Natural killer cell (primary cell): ENCODE measurements around the gene MYLK4. TPM values are rescaled to one million over a fixed set of nuclear protein-coding genes. Genes with fewer than 3 reads are reported as not detected.

Experiments used
- ATAC-seq, 3 donors: fragments of 150-1000 bp in 2 of 3; fragments of 200-7000 bp in 1 of 3; cut with Tn5 transposase; 1 replicate in 1 of 3; 2 replicates in 2 of 3; pipeline ENCODE4 v1.10.0; 2021; ENCODE audit warnings: mild to moderate bottlenecking in 2 of 3, moderate library complexity in 2 of 3
- DNase-seq, 2 donors: peaks; one replicate each; pipeline versions ENCODE4 v3.0.0 to v3.0.0-alpha.2; 2013 to 2021; ENCODE audit warnings: mixed read lengths in 1 of 2
- H3K27ac ChIP-seq: one replicate; pipeline ENCODE4 v1.5.1; 2013; ENCODE audit warnings: mild to moderate bottlenecking, low read length
- H3K27me3 ChIP-seq: one replicate; pipeline ENCODE4 v1.6.1; 2013; ENCODE audit warnings: low read length; ENCODE audit not compliant: control insufficient read depth, insufficient read depth
- H3K36me3 ChIP-seq: one replicate; pipeline ENCODE4 v1.6.1; 2013; ENCODE audit warnings: low read length; ENCODE audit not compliant: control insufficient read depth, insufficient read depth
- H3K4me1 ChIP-seq: one replicate; pipeline ENCODE4 v1.6.1; 2013; ENCODE audit warnings: low read length; ENCODE audit not compliant: control insufficient read depth, insufficient read depth
- H3K4me3 ChIP-seq: one replicate; pipeline ENCODE4 v1.5.1; 2013; ENCODE audit warnings: low read length
- H3K9me3 ChIP-seq: one replicate; pipeline ENCODE4 v1.6.1; 2013; ENCODE audit warnings: low read length; ENCODE audit not compliant: control insufficient read depth, insufficient read depth
- H3K27ac Mint-ChIP-seq, 2 donors: one replicate each; pipeline ENCODE4 v1.8.0; 2022; ENCODE audit warnings: mild to moderate bottlenecking in 2 of 2, mixed read lengths in 2 of 2, moderate library complexity in 1 of 2
- H3K27me3 Mint-ChIP-seq, 2 donors: one replicate each; pipeline ENCODE4 v1.8.0; 2022; ENCODE audit warnings: low read depth in 2 of 2, mixed read lengths in 2 of 2
- H3K36me3 Mint-ChIP-seq: one replicate; pipeline ENCODE4 v1.8.0; 2022; ENCODE audit warnings: mixed read lengths
- H3K4me1 Mint-ChIP-seq, 2 donors: one replicate each; pipeline ENCODE4 v1.8.0; 2022; ENCODE audit warnings: mixed read lengths in 2 of 2
- H3K4me3 Mint-ChIP-seq: one replicate; pipeline ENCODE4 v1.8.0; 2022; ENCODE audit warnings: mild to moderate bottlenecking, moderate library complexity, mixed read lengths
- H3K9me3 Mint-ChIP-seq, 2 donors: one replicate each; pipeline ENCODE4 v1.8.0; 2022; ENCODE audit warnings: mixed read lengths in 2 of 2
- WGBS: methylation state at CpG from one replicate; pipeline ENCODE4 v1.1.7; 2013; ENCODE audit warnings: missing lambda C conversion rate; ENCODE audit not compliant: insufficient coverage; 5-methylcytosine and 5-hydroxymethylcytosine counted together
- intact Hi-C: fragments of 100-400 bp; cut with micrococcal nuclease; formaldehyde crosslinking; loops from one replicate; pipeline ENCODE4 v1.14.2; 2022
- total RNA-seq, 4 donors: library from RNA; stranded (reverse); fragments of 120-200 nt in 1 of 4; gene quantifications; one replicate each; pipeline versions ENCODE4 v1.2.3 to v1.2.4, GENCODE V29; 2013 to 2022
- TF ChIP-seq, protein P1 (sequence below): fragments of 200-600 bp; IDR thresholded peaks from one replicate; pipeline ENCODE4 v1.8.0; 2022; ENCODE audit warnings: antibody characterized with exemption

The MYLK4 gene
- total RNA-seq, 3 donors from 2014 or later (not counting 1 experiment from before 2014, with no cell fraction given), result 0.45 to 1.1 (median 0.88) TPM

DNA sequence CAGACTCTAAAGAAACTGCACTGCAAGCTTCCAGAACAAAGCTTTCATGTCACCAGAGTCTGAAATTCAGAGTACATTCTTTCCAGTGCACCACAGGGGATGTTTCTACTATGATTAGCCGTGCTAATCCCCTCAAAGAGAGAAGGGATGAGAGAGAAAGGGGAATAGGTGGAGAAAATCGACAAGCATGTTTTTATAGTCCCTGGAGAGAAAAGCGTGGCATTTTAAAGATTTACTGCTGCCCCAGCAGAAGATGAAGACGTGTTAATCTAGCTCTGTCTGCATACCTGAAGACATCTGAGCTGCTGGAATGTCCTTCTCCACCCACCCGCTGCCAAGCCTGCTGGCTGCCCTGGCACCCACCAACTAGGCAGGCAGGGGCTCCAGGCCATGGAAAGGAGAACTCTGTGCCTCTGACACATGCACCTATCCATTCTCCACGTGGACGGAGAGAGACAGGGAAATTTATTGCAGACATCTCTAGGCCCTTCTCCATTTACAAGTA is 4.1 kb downstream of the MYLK4 start:
- Mint-ChIP-seq H3K4me1 (peaks cover 7 to 9% of the 10 kb centered on the region in 2 donors), H3K36me3 (no peaks in the 10 kb centered on the region), H3K27ac (no peak overlapping the region), H3K9me3 (no peaks in the 10 kb centered on the region), H3K4me3 (no peak overlapping the region), H3K27me3 (peaks cover 10 to 29% of the 10 kb centered on the region in 2 donors)
- ATAC-seq (no peak), DNase-seq (no peak)
- Histone ChIP-seq H3K4me3 (no peak overlapping the region), H3K9me3 (no peaks in the 10 kb centered on the region), H3K27ac (no peak overlapping the region), H3K27me3 (no peaks in the 10 kb centered on the region), H3K36me3 (no peaks in the 10 kb centered on the region), H3K4me1 (no peaks in the 10 kb centered on the region)
- 88% methylated on average over 7 of the region's 7 CpGs for WGBS
- TF ChIP-seq, protein P1, sequence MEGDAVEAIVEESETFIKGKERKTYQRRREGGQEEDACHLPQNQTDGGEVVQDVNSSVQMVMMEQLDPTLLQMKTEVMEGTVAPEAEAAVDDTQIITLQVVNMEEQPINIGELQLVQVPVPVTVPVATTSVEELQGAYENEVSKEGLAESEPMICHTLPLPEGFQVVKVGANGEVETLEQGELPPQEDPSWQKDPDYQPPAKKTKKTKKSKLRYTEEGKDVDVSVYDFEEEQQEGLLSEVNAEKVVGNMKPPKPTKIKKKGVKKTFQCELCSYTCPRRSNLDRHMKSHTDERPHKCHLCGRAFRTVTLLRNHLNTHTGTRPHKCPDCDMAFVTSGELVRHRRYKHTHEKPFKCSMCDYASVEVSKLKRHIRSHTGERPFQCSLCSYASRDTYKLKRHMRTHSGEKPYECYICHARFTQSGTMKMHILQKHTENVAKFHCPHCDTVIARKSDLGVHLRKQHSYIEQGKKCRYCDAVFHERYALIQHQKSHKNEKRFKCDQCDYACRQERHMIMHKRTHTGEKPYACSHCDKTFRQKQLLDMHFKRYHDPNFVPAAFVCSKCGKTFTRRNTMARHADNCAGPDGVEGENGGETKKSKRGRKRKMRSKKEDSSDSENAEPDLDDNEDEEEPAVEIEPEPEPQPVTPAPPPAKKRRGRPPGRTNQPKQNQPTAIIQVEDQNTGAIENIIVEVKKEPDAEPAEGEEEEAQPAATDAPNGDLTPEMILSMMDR, result no peak
- intact Hi-C loops, result no loop called here

DNA sequence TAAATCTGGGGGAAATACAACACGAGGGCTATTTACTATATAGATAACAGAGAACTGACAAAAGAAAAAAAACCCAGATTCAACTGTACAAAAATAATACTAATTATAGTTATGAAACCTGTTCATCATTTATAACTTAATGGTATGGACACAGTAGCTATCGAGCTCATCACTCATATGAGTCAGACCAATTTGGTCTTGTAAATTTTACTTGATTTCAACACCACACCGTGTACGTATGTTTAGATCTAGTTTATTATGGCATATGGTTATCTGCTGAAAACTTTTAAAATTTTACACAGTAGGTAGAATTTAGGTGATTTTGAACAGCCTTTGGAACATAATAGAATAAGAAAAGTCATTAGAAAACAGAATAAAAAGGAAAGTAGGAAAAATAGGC is 5.5 kb downstream of the MYLK4 start:
- DNase-seq (no peak), ATAC-seq (no peak)
- 100% methylated on average over 2 of the region's 4 CpGs for WGBS
- no peaks in the 10 kb centered on the region for H3K9me3 Mint-ChIP-seq
- H3K27me3 ChIP-seq, result no peaks in the 10 kb centered on the region
- no peaks in the 10 kb centered on the region for H3K36me3 ChIP-seq
- H3K4me3 Mint-ChIP-seq, result no peak overlapping the region
- intact Hi-C loops, result no loop called here
- no peak overlapping the region for H3K27ac Mint-ChIP-seq
- TF ChIP-seq, protein P1, result no peak
- no peaks in the 10 kb centered on the region for H3K4me1 ChIP-seq
- no peak overlapping the region for H3K27ac ChIP-seq
- H3K4me3 ChIP-seq, result no peak overlapping the region
- peaks cover 6% of the 10 kb centered on the region in 2 donors for H3K4me1 Mint-ChIP-seq
- no peaks in the 10 kb centered on the region for H3K36me3 Mint-ChIP-seq
- H3K27me3 Mint-ChIP-seq, result peaks cover 7 to 22% of the 10 kb centered on the region in 2 donors
- H3K9me3 ChIP-seq, result no peaks in the 10 kb centered on the region

DNA sequence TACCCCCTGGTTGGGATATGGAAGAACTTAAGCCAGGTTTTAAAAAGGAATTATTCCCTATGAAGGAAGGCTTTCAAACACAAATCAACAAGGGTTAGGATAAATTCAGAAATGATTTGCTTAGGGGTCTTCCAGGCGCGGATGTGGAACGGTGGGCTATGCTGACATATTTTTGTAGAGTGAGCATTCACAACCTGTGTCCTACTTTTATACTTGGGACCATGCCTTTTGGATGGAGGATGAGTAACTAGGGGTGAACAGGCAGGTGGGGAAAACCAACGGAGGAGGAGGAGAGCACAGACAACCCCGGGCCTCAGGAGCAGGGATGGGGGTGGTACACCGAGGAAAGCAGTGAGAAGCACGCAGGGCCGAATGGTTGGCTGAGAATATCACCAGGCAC is 5.9 kb downstream of the MYLK4 start:
- ATAC-seq (no peak), DNase-seq (no peak)
- TF ChIP-seq, protein P1, result no peak
- Histone ChIP-seq H3K36me3 (no peaks in the 10 kb centered on the region), H3K27ac (no peak overlapping the region), H3K9me3 (no peaks in the 10 kb centered on the region), H3K4me3 (no peak overlapping the region), H3K4me1 (no peaks in the 10 kb centered on the region), H3K27me3 (no peaks in the 10 kb centered on the region)
- intact Hi-C loops, result no loop called here
- peaks cover 5 to 17% of the 10 kb centered on the region in 2 donors for H3K27me3 Mint-ChIP-seq
- H3K9me3 Mint-ChIP-seq, result no peaks in the 10 kb centered on the region
- no peaks in the 10 kb centered on the region for H3K36me3 Mint-ChIP-seq
- WGBS, result 93% methylated on average over 8 of the region's 8 CpGs
- H3K4me3 Mint-ChIP-seq, result no peak overlapping the region
- H3K27ac Mint-ChIP-seq, result no peak overlapping the region
- peaks cover 1% of the 10 kb centered on the region in 2 donors for H3K4me1 Mint-ChIP-seq

DNA sequence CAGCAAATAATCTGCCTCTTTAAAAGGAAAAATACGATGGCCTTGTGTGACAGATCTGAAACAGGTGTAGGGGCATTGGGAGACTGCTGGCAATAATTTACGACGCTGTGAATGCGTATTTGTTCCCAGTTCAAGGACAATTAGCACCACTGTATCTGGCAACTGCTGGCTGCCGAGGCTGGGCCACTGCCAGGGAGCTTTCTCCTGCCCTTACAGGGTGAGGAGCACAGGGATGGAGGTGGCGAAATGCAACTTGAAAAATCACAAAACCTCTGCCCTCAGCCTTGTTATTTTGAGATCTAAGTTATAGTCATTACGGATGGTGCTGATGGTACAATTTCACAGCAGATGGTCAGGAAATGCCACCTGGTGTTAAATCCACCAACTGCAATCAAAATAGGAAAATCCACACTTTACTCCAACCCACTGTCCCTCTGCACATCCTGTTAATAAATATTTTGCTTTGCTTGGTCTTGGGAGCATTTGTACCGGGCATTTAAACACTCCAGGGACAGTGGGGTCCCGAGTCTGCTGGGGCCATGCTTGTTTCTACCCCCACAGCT is 6.4 kb downstream of the MYLK4 start:
- Mint-ChIP-seq H3K4me3 (no peak overlapping the region), H3K4me1 (no peaks in the 10 kb centered on the region), H3K27ac (no peak overlapping the region), H3K36me3 (no peaks in the 10 kb centered on the region), H3K27me3 (peaks cover 4 to 12% of the 10 kb centered on the region in 2 donors), H3K9me3 (no peaks in the 10 kb centered on the region)
- Histone ChIP-seq H3K9me3 (no peaks in the 10 kb centered on the region), H3K36me3 (no peaks in the 10 kb centered on the region), H3K27me3 (no peaks in the 10 kb centered on the region), H3K4me1 (no peaks in the 10 kb centered on the region), H3K4me3 (no peak overlapping the region), H3K27ac (no peak overlapping the region)
- TF ChIP-seq, protein P1, result no peak
- 78% methylated on average over 9 of the region's 9 CpGs for WGBS
- intact Hi-C loops, result no loop called here
- no peak for ATAC-seq
- DNase-seq, result no peak
